HCT116 (cell line): ENCODE measurements around the gene RAD50. TPM values are rescaled to one million over a fixed set of nuclear protein-coding genes. Genes with fewer than 3 reads are reported as not detected.

Experiments
- ATAC-seq: fragments of 200-7000 bp; cut with Tn5 transposase; 2 replicates; pipeline ENCODE4 v1.9.1; 2020; ENCODE audit warnings: mild to moderate bottlenecking, moderate library complexity
- BruUV-seq: library from RNA; stranded (reverse); fragments of 400-500 nt; replicated peaks from 2 replicates; lab custom pipeline; 2021; lab: Mats Ljungman, UMichigan
- CTCF ChIA-PET: fragments of 300-600 bp; sonication (Branson Sonifier 250); formaldehyde crosslinking; loops from one replicate; lab custom pipeline; 2021; ENCODE audit warnings: antibody characterized with exemption; lab: Charles Lee
- POLR2A ChIA-PET: fragments of 300-600, 350-600 bp; sonication (Branson Sonifier 250); formaldehyde crosslinking; loops from one replicate; lab custom pipeline; 2021; ENCODE audit warnings: antibody characterized with exemption; lab: Charles Lee
- RAD21 ChIA-PET, 2 experiments: fragments of 300-600 bp; sonication (Branson Sonifier 250); formaldehyde crosslinking; loops; one replicate each; lab custom pipeline; 2023; ENCODE audit warnings: low total read pairs in 2 of 2; ENCODE audit not compliant: uncharacterized antibody in 2 of 2, unreplicated experiment in 2 of 2, low non-redundant PET in 1 of 2; lab: Charles Lee
- DNase-seq: peaks from one replicate; pipeline ENCODE4 v3.0.0-alpha.2; 2010; ENCODE audit warnings: low read depth, low spot score
- H2AFZ ChIP-seq: fragments of 200-600 bp; shearing (Covaris generic), sonication (generic); 2 replicates; pipeline ENCODE4 v1.6.1; 2017; ENCODE audit warnings: low read depth, mixed run types, mixed read lengths, antibody characterized with exemption, low read length; ENCODE audit not compliant: poor library complexity, severe bottlenecking
- H3K27ac ChIP-seq: 2 replicates; pipeline ENCODE4 v1.5.1; 2012; ENCODE audit warnings: low read depth, low read length
- H3K27me3 ChIP-seq: fragments of 200-600 bp; sonication (generic); 2 replicates; pipeline ENCODE4 v1.6.1; 2016; ENCODE audit warnings: mixed run types, low read length, mixed read lengths; ENCODE audit not compliant: insufficient read depth
- H3K36me3 ChIP-seq, 2 experiments: fragments of 200-500 bp in 1 of 2; fragments of 200-600 bp in 1 of 2; sonication (Bioruptor generic) in 1 of 2; sonication (generic) in 1 of 2; 2 replicates each; pipeline versions ENCODE4 v1.5.1 to v1.6.1; 2014 to 2016; ENCODE audit warnings: low read length in 2 of 2, inconsistent platforms in 1 of 2, mixed read lengths in 1 of 2, mixed run types in 1 of 2; ENCODE audit not compliant: insufficient read depth in 2 of 2, control insufficient read depth in 1 of 2
- H3K4me1 ChIP-seq, 2 experiments: fragments of 200-600 bp in 1 of 2; sonication (generic) in 1 of 2; 2 replicates each; pipeline versions ENCODE4 v1.5.1 to v1.6.1; 2012 to 2017; ENCODE audit warnings: low read length in 2 of 2, inconsistent platforms in 1 of 2, mild to moderate bottlenecking in 1 of 2, mixed read lengths in 1 of 2, mixed run types in 1 of 2, moderate library complexity in 1 of 2; ENCODE audit not compliant: insufficient read depth in 2 of 2, control insufficient read depth in 1 of 2
- H3K4me2 ChIP-seq: fragments of 200-600 bp; sonication (generic); 2 replicates; pipeline ENCODE4 v1.6.1; 2017; ENCODE audit warnings: mixed run types, low read length, mixed read lengths
- H3K4me3 ChIP-seq, 2 experiments: fragments of 200-600 bp in 1 of 2; sonication (generic) in 1 of 2; replicated peaks in 1 of 2; 2 replicates each; pipeline ENCODE4 v1.5.1; 2011 to 2016; ENCODE audit warnings: low read length in 2 of 2, control low read depth in 1 of 2, low read depth in 1 of 2, mild to moderate bottlenecking in 1 of 2, mixed read lengths in 1 of 2, mixed run types in 1 of 2
- H3K79me2 ChIP-seq: fragments of 200-600 bp; sonication (generic); 2 replicates; pipeline ENCODE4 v1.6.1; 2017; ENCODE audit warnings: mild to moderate bottlenecking, mixed run types, low read length, moderate library complexity, mixed read lengths; ENCODE audit not compliant: insufficient read depth
- H3K9ac ChIP-seq: fragments of 200-600 bp; sonication (generic); 2 replicates; pipeline ENCODE4 v1.6.1; 2016; ENCODE audit warnings: low read length, mixed read lengths
- H3K9me2 ChIP-seq: fragments of 200-600 bp; sonication (generic), shearing (Covaris generic); 2 replicates; pipeline ENCODE4 v1.6.1; 2017; ENCODE audit warnings: mixed run types, mild to moderate bottlenecking, moderate library complexity; ENCODE audit not compliant: insufficient read depth
- H3K9me3 ChIP-seq, 2 experiments: fragments of 200-500 bp in 1 of 2; fragments of 200-600 bp in 1 of 2; sonication (Bioruptor generic) in 1 of 2; sonication (generic) in 1 of 2; 2 replicates each; pipeline ENCODE4 v1.6.1; 2014 to 2017; ENCODE audit warnings: low read length in 2 of 2, mixed read lengths in 2 of 2, inconsistent platforms in 1 of 2, low read depth in 1 of 2, mild to moderate bottlenecking in 1 of 2, mixed run types in 1 of 2, moderate library complexity in 1 of 2; ENCODE audit not compliant: control insufficient read depth in 1 of 2, insufficient read depth in 1 of 2
- H4K20me1 ChIP-seq: fragments of 200-600 bp; sonication (generic), shearing (Covaris generic); 2 replicates; pipeline ENCODE4 v1.6.1; 2017; ENCODE audit warnings: mixed run types, mild to moderate bottlenecking, moderate library complexity; ENCODE audit not compliant: insufficient read depth
- CEBPB ChIP-seq: IDR thresholded peaks from 2 replicates; pipeline ENCODE4 v1.6.1; 2012; ENCODE audit warnings: low read depth
- ELF1 ChIP-seq: IDR thresholded peaks from 2 replicates; pipeline ENCODE4 v1.6.1; 2012; ENCODE audit warnings: low read depth, borderline replicate concordance
- EZH2phosphoT487 ChIP-seq: fragments of 200-600 bp; IDR thresholded peaks from 2 replicates; pipeline ENCODE4 v1.6.1; 2018; ENCODE audit warnings: antibody characterized with exemption, borderline replicate concordance
- SIN3A ChIP-seq: IDR thresholded peaks from 2 replicates; pipeline ENCODE4 v1.6.1; 2012; ENCODE audit warnings: low read depth
- SP1 ChIP-seq: IDR thresholded peaks from 2 replicates; pipeline ENCODE4 v1.6.1; 2012; ENCODE audit warnings: low read depth
- ZFX ChIP-seq: fragments of 450-650 bp; IDR thresholded peaks from 2 replicates; pipeline ENCODE4 v1.6.1; 2017
- intact Hi-C: fragments of 100-400 bp; cut with micrococcal nuclease; formaldehyde crosslinking; loops from 2 replicates; pipeline ENCODE4 v1.10.0; 2022
- total RNA-seq: library from RNA; stranded (reverse); gene quantifications from one replicate; pipeline ENCODE4 v1.2.1, GENCODE V29; 2021; ENCODE audit not compliant: unreplicated experiment
- TF ChIP-seq, protein P1 (sequence below): IDR thresholded peaks from 2 replicates; pipeline ENCODE4 v1.6.1; 2011; ENCODE audit warnings: mild to moderate bottlenecking, low read length, moderate library complexity; ENCODE audit not compliant: insufficient replicate concordance; ENCODE audit errors: extremely low read depth
- TF ChIP-seq, protein P2 (sequence below): IDR thresholded peaks from 2 replicates; pipeline ENCODE4 v1.6.1; 2012; ENCODE audit warnings: low read depth

The RAD50 gene
- total RNA-seq, 1 experiment from 2014 or later, result 43.6 TPM

DNA sequence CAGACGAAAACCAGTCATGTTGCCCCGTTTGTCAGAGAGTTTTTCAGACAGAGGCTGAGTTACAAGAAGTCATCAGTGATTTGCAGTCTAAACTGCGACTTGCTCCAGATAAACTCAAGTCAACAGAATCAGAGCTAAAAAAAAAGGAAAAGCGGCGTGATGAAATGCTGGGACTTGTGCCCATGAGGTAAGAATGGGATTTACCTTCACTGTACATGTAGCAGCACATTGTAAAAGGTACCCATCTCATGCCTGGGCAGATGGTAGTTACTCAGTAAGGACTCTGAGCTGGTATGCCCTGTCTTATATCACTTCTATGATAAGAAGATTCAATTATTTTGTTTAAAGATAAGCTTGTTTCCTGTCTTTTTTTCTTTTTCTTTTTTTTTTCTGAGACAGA, 38.8 kb downstream of the RAD50 start:
- H4K20me1 ChIP-seq, result no peaks in the 10 kb centered on the region
- H3K9ac ChIP-seq, result no peak overlapping the region
- no peak overlapping the region for H2AFZ ChIP-seq
- no peak overlapping the region for H3K4me3 ChIP-seq
- peaks cover 8% of the 10 kb centered on the region; the same call in 1 of the 2 replicates for H3K79me2 ChIP-seq
- ChIA-PET RAD21 (no interaction called here), POLR2A (no interaction called here), CTCF (no interaction called here)
- H3K9me3 ChIP-seq, result no peaks in the 10 kb centered on the region
- no peak for DNase-seq
- no peaks in the 10 kb centered on the region for H3K9me2 ChIP-seq
- BruUV-seq, result no TSS peak
- H3K4me1 ChIP-seq, result peaks cover 7 to 17% of the 10 kb centered on the region in 2 experiments
- no peaks in the 10 kb centered on the region for H3K27me3 ChIP-seq
- intact Hi-C loops, result no loop called here
- peaks cover 15 to 47% of the 10 kb centered on the region in 2 experiments for H3K36me3 ChIP-seq
- H3K4me2 ChIP-seq, result no peak overlapping the region
- TF ChIP-seq EZH2phosphoT487 (no peak), SIN3A (no peak), SP1 (no peak), ZFX (no peak), ELF1 (no peak), CEBPB (no peak)
- TF ChIP-seq, protein P1, sequence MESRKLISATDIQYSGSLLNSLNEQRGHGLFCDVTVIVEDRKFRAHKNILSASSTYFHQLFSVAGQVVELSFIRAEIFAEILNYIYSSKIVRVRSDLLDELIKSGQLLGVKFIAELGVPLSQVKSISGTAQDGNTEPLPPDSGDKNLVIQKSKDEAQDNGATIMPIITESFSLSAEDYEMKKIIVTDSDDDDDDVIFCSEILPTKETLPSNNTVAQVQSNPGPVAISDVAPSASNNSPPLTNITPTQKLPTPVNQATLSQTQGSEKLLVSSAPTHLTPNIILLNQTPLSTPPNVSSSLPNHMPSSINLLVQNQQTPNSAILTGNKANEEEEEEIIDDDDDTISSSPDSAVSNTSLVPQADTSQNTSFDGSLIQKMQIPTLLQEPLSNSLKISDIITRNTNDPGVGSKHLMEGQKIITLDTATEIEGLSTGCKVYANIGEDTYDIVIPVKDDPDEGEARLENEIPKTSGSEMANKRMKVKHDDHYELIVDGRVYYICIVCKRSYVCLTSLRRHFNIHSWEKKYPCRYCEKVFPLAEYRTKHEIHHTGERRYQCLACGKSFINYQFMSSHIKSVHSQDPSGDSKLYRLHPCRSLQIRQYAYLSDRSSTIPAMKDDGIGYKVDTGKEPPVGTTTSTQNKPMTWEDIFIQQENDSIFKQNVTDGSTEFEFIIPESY, result no peak
- TF ChIP-seq, protein P2, sequence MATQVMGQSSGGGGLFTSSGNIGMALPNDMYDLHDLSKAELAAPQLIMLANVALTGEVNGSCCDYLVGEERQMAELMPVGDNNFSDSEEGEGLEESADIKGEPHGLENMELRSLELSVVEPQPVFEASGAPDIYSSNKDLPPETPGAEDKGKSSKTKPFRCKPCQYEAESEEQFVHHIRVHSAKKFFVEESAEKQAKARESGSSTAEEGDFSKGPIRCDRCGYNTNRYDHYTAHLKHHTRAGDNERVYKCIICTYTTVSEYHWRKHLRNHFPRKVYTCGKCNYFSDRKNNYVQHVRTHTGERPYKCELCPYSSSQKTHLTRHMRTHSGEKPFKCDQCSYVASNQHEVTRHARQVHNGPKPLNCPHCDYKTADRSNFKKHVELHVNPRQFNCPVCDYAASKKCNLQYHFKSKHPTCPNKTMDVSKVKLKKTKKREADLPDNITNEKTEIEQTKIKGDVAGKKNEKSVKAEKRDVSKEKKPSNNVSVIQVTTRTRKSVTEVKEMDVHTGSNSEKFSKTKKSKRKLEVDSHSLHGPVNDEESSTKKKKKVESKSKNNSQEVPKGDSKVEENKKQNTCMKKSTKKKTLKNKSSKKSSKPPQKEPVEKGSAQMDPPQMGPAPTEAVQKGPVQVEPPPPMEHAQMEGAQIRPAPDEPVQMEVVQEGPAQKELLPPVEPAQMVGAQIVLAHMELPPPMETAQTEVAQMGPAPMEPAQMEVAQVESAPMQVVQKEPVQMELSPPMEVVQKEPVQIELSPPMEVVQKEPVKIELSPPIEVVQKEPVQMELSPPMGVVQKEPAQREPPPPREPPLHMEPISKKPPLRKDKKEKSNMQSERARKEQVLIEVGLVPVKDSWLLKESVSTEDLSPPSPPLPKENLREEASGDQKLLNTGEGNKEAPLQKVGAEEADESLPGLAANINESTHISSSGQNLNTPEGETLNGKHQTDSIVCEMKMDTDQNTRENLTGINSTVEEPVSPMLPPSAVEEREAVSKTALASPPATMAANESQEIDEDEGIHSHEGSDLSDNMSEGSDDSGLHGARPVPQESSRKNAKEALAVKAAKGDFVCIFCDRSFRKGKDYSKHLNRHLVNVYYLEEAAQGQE, result no peak
- H3K27ac ChIP-seq, result no peak overlapping the region
- no peak for ATAC-seq
